ENCODE results near the gene C1orf122. TPM values are rescaled to one million over a fixed set of nuclear protein-coding genes. Genes with fewer than 3 reads are reported as not detected.

C1orf122 gene
- total and polyA plus RNA-seq, 2 of the 13 experiments (the other 11 are each of a cell fraction or from before 2014, with no cell fraction given), result 18.7 to 40.6 TPM

DNA sequence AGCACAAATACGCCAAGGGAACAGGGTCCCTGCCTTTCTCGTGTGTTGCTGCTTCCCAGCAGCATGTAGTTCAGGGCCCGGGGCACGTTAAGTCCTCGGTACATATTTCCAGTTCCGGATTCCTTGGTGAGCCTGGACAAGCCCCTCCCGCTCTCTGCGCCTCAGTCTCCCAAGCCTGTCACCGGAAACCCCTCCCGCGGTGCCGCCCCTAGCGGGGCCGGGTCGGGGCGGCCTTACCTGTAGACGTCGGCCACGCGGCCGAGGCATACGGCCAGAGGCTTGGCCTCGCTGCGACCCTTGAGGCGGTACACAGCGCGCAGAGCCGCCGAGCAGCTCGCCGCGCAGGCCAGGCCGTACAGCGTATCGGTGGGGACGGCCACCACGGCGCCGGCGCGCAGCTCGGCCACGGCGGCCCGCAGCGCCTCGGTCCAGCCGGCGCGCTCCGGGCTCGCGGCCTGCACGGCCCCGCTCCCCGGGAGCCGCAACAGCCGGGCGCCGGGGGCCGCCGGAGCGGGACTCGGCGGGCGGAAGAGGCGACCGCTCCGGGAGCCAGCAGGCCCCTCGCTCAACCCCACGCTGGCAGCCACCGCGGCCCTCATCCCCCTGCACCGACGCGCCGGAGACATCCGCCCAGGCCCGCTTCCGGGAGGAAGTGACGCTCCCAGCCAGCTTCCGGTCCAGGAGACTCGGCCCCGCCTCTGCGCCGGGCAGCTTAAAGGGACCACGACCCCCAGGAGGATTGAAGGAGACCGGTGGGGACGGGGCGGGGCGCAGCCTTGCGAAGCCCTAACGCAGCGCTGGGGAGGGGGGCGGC lies at the start of gene C1orf122, which contains the start of gene YRDC (continued):
- TF ChIP-seq, protein P1, sequence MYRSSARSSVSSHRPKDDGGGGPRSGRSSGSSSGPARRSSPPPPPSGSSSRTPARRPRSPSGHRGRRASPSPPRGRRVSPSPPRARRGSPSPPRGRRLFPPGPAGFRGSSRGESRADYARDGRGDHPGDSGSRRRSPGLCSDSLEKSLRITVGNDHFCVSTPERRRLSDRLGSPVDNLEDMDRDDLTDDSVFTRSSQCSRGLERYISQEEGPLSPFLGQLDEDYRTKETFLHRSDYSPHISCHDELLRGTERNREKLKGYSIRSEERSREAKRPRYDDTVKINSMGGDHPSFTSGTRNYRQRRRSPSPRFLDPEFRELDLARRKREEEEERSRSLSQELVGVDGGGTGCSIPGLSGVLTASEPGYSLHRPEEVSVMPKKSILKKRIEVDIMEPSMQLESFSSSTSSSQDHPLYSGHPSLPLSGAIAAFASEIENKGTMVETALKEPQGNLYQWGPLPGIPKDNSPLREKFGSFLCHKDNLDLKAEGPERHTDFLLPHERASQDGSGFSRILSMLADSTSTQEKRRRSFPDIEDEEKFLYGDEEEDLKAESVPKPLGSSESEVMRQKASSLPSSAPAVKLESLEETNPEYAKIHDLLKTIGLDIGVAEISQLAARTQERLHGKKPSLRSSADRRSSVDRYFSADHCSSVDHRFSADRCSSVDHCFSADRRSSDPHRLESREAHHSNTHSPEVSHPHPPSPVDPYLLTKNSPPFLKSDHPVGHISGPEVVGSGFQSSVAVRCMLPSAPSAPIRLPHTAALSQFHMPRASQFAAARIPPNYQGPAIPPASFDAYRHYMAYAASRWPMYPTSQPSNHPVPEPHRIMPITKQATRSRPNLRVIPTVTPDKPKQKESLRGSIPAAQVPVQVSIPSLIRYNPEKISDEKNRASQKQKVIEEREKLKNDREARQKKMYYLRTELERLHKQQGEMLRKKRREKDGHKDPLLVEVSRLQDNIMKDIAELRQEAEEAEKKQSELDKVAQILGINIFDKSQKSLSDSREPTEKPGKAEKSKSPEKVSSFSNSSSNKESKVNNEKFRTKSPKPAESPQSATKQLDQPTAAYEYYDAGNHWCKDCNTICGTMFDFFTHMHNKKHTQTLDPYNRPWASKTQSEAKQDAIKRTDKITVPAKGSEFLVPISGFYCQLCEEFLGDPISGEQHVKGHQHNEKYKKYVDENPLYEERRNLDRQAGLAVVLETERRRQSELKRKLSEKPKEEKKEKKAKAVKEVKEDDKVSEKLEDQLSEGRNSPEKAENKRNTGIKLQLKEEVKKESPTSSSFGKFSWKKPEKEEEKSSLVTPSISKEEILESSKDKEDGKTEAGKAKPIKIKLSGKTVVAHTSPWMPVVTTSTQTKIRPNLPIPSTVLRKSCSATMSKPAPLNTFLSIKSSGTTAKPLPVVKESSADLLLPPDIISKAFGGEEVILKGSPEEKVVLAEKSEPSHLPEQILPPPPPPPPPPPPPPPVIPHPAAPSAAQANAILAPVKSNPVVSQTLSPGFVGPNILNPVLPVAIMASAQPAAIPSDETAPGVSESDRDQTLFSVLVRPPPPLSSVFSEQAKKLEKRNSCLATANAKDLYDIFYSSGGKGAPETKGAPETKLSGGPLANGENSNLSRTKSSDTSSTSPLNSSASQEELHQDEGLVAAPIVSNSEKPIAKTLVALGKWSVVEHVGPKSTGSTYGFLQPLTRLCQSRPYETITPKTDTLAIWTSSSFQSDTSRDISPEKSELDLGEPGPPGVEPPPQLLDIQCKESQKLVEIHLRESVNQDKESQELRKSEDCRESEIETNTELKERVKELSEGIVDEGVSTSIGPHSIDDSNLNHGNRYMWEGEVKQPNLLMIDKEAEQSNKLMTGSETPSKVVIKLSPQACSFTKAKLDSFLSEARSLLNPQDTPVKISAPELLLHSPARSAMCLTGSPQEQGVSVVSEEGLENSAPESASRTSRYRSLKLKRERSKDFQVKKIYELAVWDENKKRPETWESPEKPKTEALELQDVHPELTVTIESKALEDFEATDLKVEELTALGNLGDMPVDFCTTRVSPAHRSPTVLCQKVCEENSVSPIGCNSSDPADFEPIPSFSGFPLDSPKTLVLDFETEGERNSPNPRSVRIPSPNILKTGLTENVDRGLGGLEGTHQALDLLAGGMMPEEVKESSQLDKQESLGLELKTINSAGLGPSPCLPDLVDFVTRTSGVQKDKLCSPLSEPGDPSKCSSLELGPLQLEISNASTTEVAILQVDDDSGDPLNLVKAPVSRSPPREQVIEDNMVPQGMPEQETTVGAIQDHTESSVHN (CRISPR knock-in tag; IDR thresholded peaks at IDR 0.05), result no peak
- TF ChIP-seq BHLHE40 (IDR thresholded peaks at IDR 0.05; ENCODE audit: low read length) (no peak), POLR2AphosphoS2 (IDR thresholded peaks at IDR 0.05; ENCODE audit: low read depth, low read length) (no peak), GABPB1 (CRISPR knock-in tag; IDR thresholded peaks at IDR 0.05) (peak; percentile 93), EZH2 (conservative IDR thresholded peaks at IDR 0.05; ENCODE audit: low read depth, low read length) (no peak), KDM3A (CRISPR knock-in tag; IDR thresholded peaks at IDR 0.05; ENCODE audit: low read depth) (0 out of 2 replicates have a peak, but pooled peaks have one; percentile 10), SP1 (IDR thresholded peaks at IDR 0.05) (no peak), SP1 (CRISPR knock-in tag; IDR thresholded peaks at IDR 0.05) (peak; percentile 56; the same call in 1 of the 2 replicates), KLF11 (CRISPR knock-in tag; IDR thresholded peaks at IDR 0.05) (no peak), MAFG (CRISPR knock-in tag; IDR thresholded peaks at IDR 0.05) (no peak), HMG20B (CRISPR knock-in tag; conservative IDR thresholded peaks at IDR 0.05) (no peak), HMG20A (CRISPR knock-in tag; IDR thresholded peaks at IDR 0.05; ENCODE audit: borderline replicate concordance) (no peak), MEIS2 (CRISPR knock-in tag; IDR thresholded peaks at IDR 0.05) (peak; percentile 36), ZNF33A (CRISPR knock-in tag; IDR thresholded peaks at IDR 0.05; ENCODE audit: borderline replicate concordance) (no peak), KLF15 (CRISPR knock-in tag; IDR thresholded peaks at IDR 0.05; ENCODE audit: borderline replicate concordance) (0 out of 2 replicates have a peak, but pooled peaks have one; percentile 43), SOX6 (IDR thresholded peaks at IDR 0.05) (no peak), SOX6 (CRISPR knock-in tag; IDR thresholded peaks at IDR 0.05) (peak; percentile 16; the same call in 1 of the 2 replicates), ZFYVE20 (CRISPR knock-in tag; IDR thresholded peaks at IDR 0.05; ENCODE audit: borderline replicate concordance, low read depth) (no peak)
- TF ChIP-seq, protein P2, sequence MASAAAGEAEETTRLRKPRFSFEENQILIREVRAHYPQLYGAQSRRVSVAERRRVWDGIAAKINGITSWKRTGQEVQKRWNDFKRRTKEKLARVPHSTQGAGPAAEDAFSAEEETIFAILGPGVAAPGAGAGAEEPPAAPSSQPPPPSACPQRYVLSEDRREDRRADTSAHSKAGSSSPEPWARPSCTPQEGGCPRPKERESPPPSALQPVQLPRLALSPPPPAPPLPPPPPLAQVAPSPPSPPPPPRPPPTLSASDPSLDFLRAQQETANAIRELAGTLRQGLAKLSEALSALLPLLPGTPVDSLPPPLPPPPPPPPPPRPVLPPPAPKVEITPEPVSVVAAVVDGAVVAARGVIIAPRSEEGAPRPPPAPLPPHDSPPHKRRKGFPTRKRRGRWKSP (CRISPR knock-in tag; IDR thresholded peaks at IDR 0.05), result peak; percentile 52
- TF ChIP-seq, protein P3, sequence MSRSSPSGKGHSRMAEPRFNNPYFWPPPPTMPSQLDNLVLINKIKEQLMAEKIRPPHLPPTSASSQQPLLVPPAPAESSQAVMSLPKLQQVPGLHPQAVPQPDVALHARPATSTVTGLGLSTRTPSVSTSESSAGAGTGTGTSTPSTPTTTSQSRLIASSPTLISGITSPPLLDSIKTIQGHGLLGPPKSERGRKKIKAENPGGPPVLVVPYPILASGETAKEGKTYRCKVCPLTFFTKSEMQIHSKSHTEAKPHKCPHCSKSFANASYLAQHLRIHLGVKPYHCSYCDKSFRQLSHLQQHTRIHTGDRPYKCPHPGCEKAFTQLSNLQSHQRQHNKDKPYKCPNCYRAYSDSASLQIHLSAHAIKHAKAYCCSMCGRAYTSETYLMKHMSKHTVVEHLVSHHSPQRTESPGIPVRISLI (CRISPR knock-in tag; IDR thresholded peaks at IDR 0.05; ENCODE audit: borderline replicate concordance), result no peak
